ENCODE data around the gene KCNH3. TPM values are rescaled to one million over a fixed set of nuclear protein-coding genes. Genes with fewer than 3 reads are reported as not detected.
"Not testable (repeated sequence)": the region's sequence is repeated elsewhere in the genome, so short reads cannot be mapped to it uniquely, and the experiment has no call there.

The KCNH3 gene
- total RNA-seq, 2 experiments from 2014 or later: 1.9 to 2.3 TPM

GRCh38 chr12:49599961-49600360 lies 61.1 kb downstream of the KCNH3 start:
- Mint-ChIP-seq H3K9me3 (no peaks in the 10 kb centered on the region), H3K27me3 (no peaks in the 10 kb centered on the region), H3K27ac (peak overlapping the region; percentile 39), H3K4me3 (no peak overlapping the region), H3K4me1 (peaks cover 2% of the 10 kb centered on the region), H3K36me3 (ENCODE audit: low read depth) (no peaks in the 10 kb centered on the region)
- DNase-seq: no peak
- ChIA-PET CTCF (interaction anchor here (0.5 to 1.6 kb wide), 2 partner anchors 12 to 204 kb away, joined by 3 read pairs; no protein-coding TSS in a partner anchor), POLR2A (no interaction called here)

- Mint-ChIP-seq H3K27me3 (peaks cover 10% of the 10 kb centered on the region), H3K36me3 (ENCODE audit: low read depth) (no peaks in the 10 kb centered on the region), H3K4me3 (no peak overlapping the region), H3K9me3 (no peaks in the 10 kb centered on the region), H3K4me1 (peaks cover 7% of the 10 kb centered on the region), H3K27ac (no peak overlapping the region)
- POLR2A ChIA-PET: no interaction called here
- CTCF ChIA-PET: interaction anchor here (1.0 to 1.5 kb wide), 4 partner anchors 18 to 363 kb away, joined by 3 to 4 read pairs (median 4); no protein-coding TSS in a partner anchor
- DNase-seq: no peak
These were observed 64.9 kb downstream of the KCNH3 start for GRCh38 chr12:49603721-49604120.

- CTCF ChIA-PET: interaction anchor here (0.8 to 1.5 kb wide), 2 partner anchors 17 to 110 kb away, joined by 3 read pairs; no protein-coding TSS in a partner anchor
- H3K9me3 Mint-ChIP-seq: no peaks in the 10 kb centered on the region
These were observed 66.0 kb downstream of the KCNH3 start for GRCh38 chr12:49604856-49605255.

GRCh38 chr12:49605539-49605938 lies 66.7 kb downstream of the KCNH3 start, which contains the start of gene FAM186B:
Gene FAM186B, minus strand, starts transcription at chr12:49605639. Its CDS starts 162 bp downstream, at chr12:49605477.
- DNase-seq; H3K4me3 Mint-ChIP-seq; POLR2A ChIA-PET; CTCF ChIA-PET; H3K9me3 Mint-ChIP-seq; H3K27ac Mint-ChIP-seq; H3K4me1 Mint-ChIP-seq; H3K36me3 Mint-ChIP-seq (ENCODE audit: low read depth): not testable (repeated sequence)
- H3K27me3 Mint-ChIP-seq: peaks cover 17% of the 10 kb centered on the region

More at GRCh38 chr12:49604856-49605255, 66.0 kb downstream of the KCNH3 start:
- H3K4me3 Mint-ChIP-seq: no peak overlapping the region
- H3K27me3 Mint-ChIP-seq: peaks cover 14% of the 10 kb centered on the region
- no peak for DNase-seq
- H3K27ac Mint-ChIP-seq: no peak overlapping the region
- POLR2A ChIA-PET: no interaction called here
- H3K36me3 Mint-ChIP-seq (ENCODE audit: low read depth): peaks cover under 1% of the 10 kb centered on the region
- peaks cover 7% of the 10 kb centered on the region for H3K4me1 Mint-ChIP-seq

Other genes with a start within 250 kb of the KCNH3 start
- not detected for gene PRPH, start 243.9 kb upstream of the KCNH3 start, total RNA-seq
- 100 to 1,000 TPM; 111 to 115 TPM for gene TROAP, start 215.8 kb upstream of the KCNH3 start, total RNA-seq
- not detected for gene C1QL4, start 201.8 kb upstream of the KCNH3 start, total RNA-seq
- not detected for gene DNAJC22, start 192.1 kb upstream of the KCNH3 start, total RNA-seq
- 10 to 100 TPM; 12.8 to 20.3 TPM for gene SPATS2, start 171.6 kb upstream of the KCNH3 start, total RNA-seq
- 10 to 100 TPM; 85.3 to 89.2 TPM for gene MCRS1, start 29.1 kb downstream of the KCNH3 start, total RNA-seq
- gene FAM186B, start 66.6 kb downstream of the KCNH3 start, total RNA-seq: under 1 TPM; 0.15 TPM
- gene PRPF40B, start 84.5 kb downstream of the KCNH3 start, total RNA-seq: 10 to 100 TPM; 11.6 to 11.7 TPM
- gene FMNL3, start 168.4 kb downstream of the KCNH3 start, total RNA-seq: 10 to 100 TPM; 37.4 to 38.2 TPM
- gene TMBIM6, start 202.5 kb downstream of the KCNH3 start, total RNA-seq: 100 to 1,000 TPM; 426 to 442 TPM

Measured in activated CD4-positive, alpha-beta T cell treated with anti-CD3 and anti-CD28 coated beads, Interleukin-2, amount 10 ng/mL, durations not matched to agents 7 days and 5 days (primary cell).